Right ventricle myocardium superior (tissue), 1 donor: Measurements from ENCODE around the gene LMAN2L. TPM values are rescaled to one million over a fixed set of nuclear protein-coding genes. Genes with fewer than 3 reads are reported as not detected.

Experiments used
- ATAC-seq: fragments of 200-7000 bp; cut with Tn5 transposase; one replicate; pipeline ENCODE4 v1.9.1; 2020; ENCODE audit warnings: mild to moderate bottlenecking; ENCODE audit not compliant: poor library complexity
- DNase-seq: peaks from one replicate; pipeline ENCODE4 v3.0.0-alpha.2; 2020
- intact Hi-C: fragments of 100-400 bp; cut with DNase I; formaldehyde crosslinking; loops from one replicate; pipeline ENCODE4 v1.11.2; 2022
- total RNA-seq: library from RNA; stranded (reverse); fragmentation: NEBNext Ultra II Directional; extraction: Animal tissue kit (Norgen Biotek cat#: 25700); gene quantifications from one replicate; pipeline ENCODE4 v1.2.1, GENCODE V29; 2021
- donor health status: DM: no; HTN: yes; CAD: no; lungs with severe emphysema.

The LMAN2L gene
- total RNA-seq, 1 donor from 2014 or later, result 25.7 TPM

- ATAC-seq, result no peak
- DNase-seq, result no peak
- intact Hi-C loops, result loop anchor here (5.0 kb wide), 1 partner anchor 35 kb away; no protein-coding TSS in a partner anchor
These were observed 22.9 kb upstream of the LMAN2L start for GRCh38 chr2:96762529-96763311.

- intact Hi-C loops, result loop anchor here (5.0 kb wide), 1 partner anchor 36 kb away; no protein-coding TSS in a partner anchor
- ATAC-seq (peak; percentile 8), DNase-seq (peak; percentile 69)
These were observed 21.3 kb upstream of the LMAN2L start for GRCh38 chr2:96760986-96761832.

- DNase-seq (peak; percentile 97), ATAC-seq (peak; percentile 96)
- intact Hi-C loops, result loop anchor here (5.0 kb wide), 1 partner anchor 37 kb away; no protein-coding TSS in a partner anchor
These were observed 20.4 kb upstream of the LMAN2L start, which contains the start of gene CNNM4 for GRCh38 chr2:96760036-96760985. CNNM4 (plus strand) TSS chr2:96760902; CDS start chr2:96761000, 98 bp downstream.

- DNase-seq (no peak), ATAC-seq (no peak)
- intact Hi-C loops, result no loop called here
These were observed 19.7 kb upstream of the LMAN2L start for GRCh38 chr2:96759548-96759947.

GRCh38 chr2:96758987-96759386 is 19.1 kb upstream of the LMAN2L start:
- ATAC-seq (no peak), DNase-seq (no peak)
- intact Hi-C loops, result no loop called here

GRCh38 chr2:96757477-96757860 is 17.6 kb upstream of the LMAN2L start:
- no peak for ATAC-seq
- DNase-seq, result no peak
- intact Hi-C loops, result no loop called here

- ATAC-seq, result no peak
- intact Hi-C loops, result no loop called here
- no peak for DNase-seq
These were observed 17.1 kb upstream of the LMAN2L start for GRCh38 chr2:96756788-96757476.

GRCh38 chr2:96754317-96754716 is 14.5 kb upstream of the LMAN2L start:
- intact Hi-C loops, result no loop called here
- ATAC-seq, result no peak
- DNase-seq, result no peak

GRCh38 chr2:96753661-96754282 is 13.9 kb upstream of the LMAN2L start:
- DNase-seq (no peak), ATAC-seq (no peak)
- intact Hi-C loops, result no loop called here

GRCh38 chr2:96751800-96752199 is 11.9 kb upstream of the LMAN2L start:
- intact Hi-C loops, result no loop called here
- no peak for ATAC-seq
- DNase-seq, result no peak

GRCh38 chr2:96747061-96747617 is 7.3 kb upstream of the LMAN2L start:
- intact Hi-C loops, result no loop called here
- peak; percentile 15 for ATAC-seq
- no peak for DNase-seq

- DNase-seq (no peak), ATAC-seq (no peak)
- intact Hi-C loops, result no loop called here
These were observed 710 bp downstream of the LMAN2L start for GRCh38 chr2:96739076-96739632.

GRCh38 chr2:96737831-96738230 is 2.0 kb downstream of the LMAN2L start:
- DNase-seq (no peak), ATAC-seq (no peak)
- intact Hi-C loops, result no loop called here

GRCh38 chr2:96737251-96737650 is 2.6 kb downstream of the LMAN2L start:
- DNase-seq (no peak), ATAC-seq (no peak)
- intact Hi-C loops, result no loop called here

GRCh38 chr2:96734880-96735583 is 4.8 kb downstream of the LMAN2L start:
- ATAC-seq (no peak), DNase-seq (no peak)
- intact Hi-C loops, result no loop called here

- intact Hi-C loops, result no loop called here
- ATAC-seq (no peak), DNase-seq (no peak)
These were observed 5.9 kb downstream of the LMAN2L start for GRCh38 chr2:96733931-96734330.
